NCI-H2107 treated with DMSO at 0.1 percent for 48 hours (cell line): ENCODE results near the gene AAMP.
"Not testable (repeated sequence)": the region's sequence is repeated elsewhere in the genome, so short reads cannot be mapped to it uniquely, and the experiment has no call there.

Experiments
- DNase-seq: peaks from one replicate; lab custom pipeline; 2025; ENCODE audit not compliant: unreplicated experiment; lab: John Stamatoyannopoulos, UW

The AAMP gene

DNA sequence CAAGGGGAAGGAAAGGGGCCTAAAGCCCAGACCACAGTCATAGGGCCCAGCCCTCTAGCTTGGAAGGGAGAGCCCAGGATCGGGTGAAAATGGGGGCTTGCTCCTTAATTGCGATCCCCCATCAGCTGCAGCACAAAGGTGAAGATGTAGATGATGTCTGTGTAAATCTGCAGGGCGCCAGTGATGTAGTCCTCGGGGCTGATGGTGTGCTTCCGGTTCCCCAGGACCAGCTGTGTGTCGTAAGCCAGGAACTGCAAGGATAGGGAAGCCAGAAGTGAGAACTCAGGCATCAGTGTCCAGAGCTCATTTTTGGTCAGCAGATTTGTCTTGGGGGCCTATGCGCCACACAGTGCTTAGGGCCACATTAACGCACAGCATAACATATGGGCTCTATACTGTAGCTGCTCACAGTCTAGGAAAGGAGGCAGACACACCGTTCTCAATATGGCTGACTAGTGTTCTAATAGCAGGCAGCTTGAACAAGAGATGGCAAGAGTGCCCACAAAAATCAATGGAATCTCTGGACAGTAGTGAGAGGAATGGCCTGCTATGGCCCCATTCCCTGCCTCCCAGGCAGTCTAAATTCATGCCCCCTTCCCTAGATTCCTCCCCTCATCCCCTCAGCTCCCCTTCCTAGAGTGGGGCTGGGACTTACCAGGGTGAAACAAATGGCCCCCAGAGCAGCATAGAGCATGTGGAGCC is 5.6 kb upstream of the AAMP start:
- DNase-seq: no peak

GRCh38 chr2:218274586-218274985 is 4.6 kb upstream of the AAMP start:
- DNase-seq: no peak

GRCh38 chr2:218273908-218274249 is 3.9 kb upstream of the AAMP start:
- DNase-seq: no peak

- DNase-seq: not testable (repeated sequence)
Observed at GRCh38 chr2:218273214-218273907, 3.4 kb upstream of the AAMP start.

GRCh38 chr2:218272531-218273212 is 2.7 kb upstream of the AAMP start:
- peak; percentile 74 for DNase-seq

- DNase-seq: no peak
Observed at GRCh38 chr2:218271865-218272530, 2.1 kb upstream of the AAMP start.

GRCh38 chr2:218271487-218271797 is 1.5 kb upstream of the AAMP start:
- no peak for DNase-seq

- no peak for DNase-seq
Observed at GRCh38 chr2:218270721-218271486, 967 bp upstream of the AAMP start.

- no peak for DNase-seq
Observed at GRCh38 chr2:218267259-218267658, 2.7 kb downstream of the AAMP start.

GRCh38 chr2:218266316-218266979 is 3.5 kb downstream of the AAMP start:
- DNase-seq: no peak

GRCh38 chr2:218265626-218266025 is 4.3 kb downstream of the AAMP start:
- DNase-seq: no peak

DNA sequence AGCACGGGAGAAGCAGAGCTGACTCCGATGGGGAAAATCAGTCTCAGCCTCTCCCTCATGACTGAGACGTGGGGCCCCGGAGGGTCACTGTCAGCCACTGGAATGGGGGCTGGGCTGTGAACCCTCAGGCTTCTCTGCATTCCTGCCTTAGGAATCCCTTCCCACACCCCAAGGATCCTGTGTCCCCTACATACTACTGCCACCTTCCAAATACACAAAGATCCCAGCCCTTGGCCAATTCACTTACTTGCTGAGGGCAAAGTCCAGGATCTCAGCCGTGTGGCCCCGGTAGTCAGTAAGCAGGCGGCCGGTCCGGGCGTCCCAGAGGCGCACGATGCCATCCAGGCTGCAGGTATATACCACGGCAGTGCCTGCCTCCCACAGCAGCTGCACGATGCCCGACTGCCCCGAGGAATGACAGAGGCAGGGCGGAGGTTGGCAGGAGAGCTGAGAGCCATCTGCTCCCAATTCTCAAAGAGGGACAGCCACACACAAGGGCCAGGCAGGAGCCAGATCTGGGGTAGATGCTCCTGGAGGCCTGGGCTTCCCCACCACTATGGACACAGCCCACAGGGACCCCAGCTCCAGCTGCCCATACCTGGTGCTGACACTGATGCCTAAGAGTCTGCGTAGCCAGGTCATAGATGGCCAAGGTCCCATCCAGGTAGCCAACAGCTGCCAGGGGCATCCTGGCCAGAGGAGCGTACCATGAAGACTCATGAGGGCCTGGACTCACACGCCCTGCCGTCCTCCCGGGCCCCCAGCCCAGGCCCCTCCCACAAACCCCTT is 5.0 kb downstream of the AAMP start:
- no peak for DNase-seq

DNA sequence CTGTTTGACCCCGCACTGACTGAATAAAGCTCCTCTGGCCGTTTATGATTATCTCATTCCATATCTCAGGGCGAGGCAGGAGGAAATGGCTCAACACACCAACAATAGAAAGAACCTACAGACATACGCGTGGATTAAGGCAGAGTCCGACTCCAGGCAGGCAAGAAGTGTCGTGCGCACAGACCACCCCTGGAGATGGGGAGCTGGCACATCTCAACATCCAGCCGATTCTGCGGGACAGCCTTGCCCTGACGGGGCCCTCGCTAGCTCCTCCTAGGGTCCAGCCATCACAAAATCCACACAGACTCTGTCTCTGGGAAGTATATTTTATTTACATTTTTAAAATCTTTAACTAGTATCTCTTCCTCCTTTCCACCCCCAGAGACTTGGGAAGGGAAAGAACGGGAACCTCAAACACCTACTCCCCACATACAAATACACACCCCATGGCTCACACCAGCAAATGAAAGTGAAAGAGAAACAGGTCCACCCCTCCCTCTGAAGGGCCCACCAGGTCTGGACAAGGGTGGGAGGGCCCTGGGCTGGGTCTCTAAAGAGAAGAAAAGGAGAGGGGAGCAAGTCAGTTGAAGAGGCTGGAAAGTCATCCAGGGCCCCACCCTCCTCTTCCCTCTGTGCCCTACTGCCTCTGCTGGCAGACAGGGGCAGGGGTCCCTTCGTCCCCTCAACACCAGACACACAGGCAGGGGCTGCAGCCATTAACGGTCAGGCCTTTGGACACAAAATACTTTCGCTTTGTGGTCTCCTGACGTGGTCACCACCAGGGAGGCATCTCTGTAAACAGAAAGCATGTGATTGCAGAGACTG is 5.9 kb downstream of the AAMP start:
- no peak for DNase-seq

- no peak for DNase-seq
Observed at GRCh38 chr2:218262631-218263586, 7.0 kb downstream of the AAMP start.

DNA sequence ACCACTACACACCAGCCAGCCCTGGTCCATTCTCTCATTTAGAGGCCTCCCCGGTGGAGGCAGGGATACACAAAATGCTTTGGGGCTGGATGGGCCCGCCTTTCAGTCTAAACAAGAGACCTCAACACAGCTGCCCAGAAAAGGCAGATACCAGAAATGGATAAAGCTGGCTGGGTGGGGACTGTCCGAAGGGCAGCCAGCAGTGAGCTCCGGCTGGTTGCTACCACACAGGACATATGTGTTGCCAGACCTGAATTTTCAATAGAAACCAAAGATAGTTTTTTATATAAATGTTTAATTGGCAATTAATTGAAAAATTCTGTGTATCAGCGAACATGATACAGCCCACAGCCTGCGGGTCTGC is 7.7 kb downstream of the AAMP start:
- no peak for DNase-seq

- no peak for DNase-seq
Observed at GRCh38 chr2:218261423-218262236, 8.3 kb downstream of the AAMP start.
